Adrenal gland (tissue), 5 donors: Measurements from ENCODE around the gene TMEM115.

ENCODE experiments used
- POLR2A ChIP-seq, 2 donors: fragments of 450-650 bp; IDR thresholded peaks; one replicate each; pipeline ENCODE4 v1.6.1; 2017; ENCODE audit warnings: antibody characterized with exemption in 2 of 2, mild to moderate bottlenecking in 2 of 2, moderate library complexity in 1 of 2
- TF ChIP-seq, protein P1 (sequence below), 6 experiments: fragments of 450-650 bp in 4 of 6; fragments of 200-600 bp in 2 of 6; sonication (generic) in 1 of 6; IDR thresholded peaks; 1 replicate in 5 of 6; 2 replicates in 1 of 6; pipeline versions ENCODE4 v1.5.1 to v1.8.0; 2016 to 2021; ENCODE audit warnings: antibody characterized with exemption in 6 of 6, mild to moderate bottlenecking in 2 of 6, moderate library complexity in 1 of 6
- donor health status: DM: no; HTN: no; CAD: no.

DNA sequence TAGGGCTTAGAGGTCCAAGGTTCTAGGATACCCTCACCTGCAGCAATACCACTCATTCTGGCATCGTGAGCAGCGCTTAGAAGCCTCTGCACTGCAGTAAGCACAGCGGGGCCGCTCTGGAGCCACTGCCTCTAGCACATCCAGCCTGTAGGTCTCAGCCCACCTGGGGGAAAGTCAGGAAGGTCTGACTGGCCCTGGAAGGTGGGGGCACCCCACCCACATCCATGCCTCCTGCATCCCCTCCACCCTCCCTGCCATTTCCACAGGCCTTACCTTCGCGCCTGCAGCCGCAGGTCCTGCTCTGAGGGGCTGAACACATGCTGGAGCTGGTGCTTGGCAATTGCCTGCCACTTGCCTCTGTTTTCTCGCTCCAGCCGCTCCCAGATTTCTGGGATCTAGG is 17.8 kb downstream of the TMEM115 start:
- TF ChIP-seq, protein P1, sequence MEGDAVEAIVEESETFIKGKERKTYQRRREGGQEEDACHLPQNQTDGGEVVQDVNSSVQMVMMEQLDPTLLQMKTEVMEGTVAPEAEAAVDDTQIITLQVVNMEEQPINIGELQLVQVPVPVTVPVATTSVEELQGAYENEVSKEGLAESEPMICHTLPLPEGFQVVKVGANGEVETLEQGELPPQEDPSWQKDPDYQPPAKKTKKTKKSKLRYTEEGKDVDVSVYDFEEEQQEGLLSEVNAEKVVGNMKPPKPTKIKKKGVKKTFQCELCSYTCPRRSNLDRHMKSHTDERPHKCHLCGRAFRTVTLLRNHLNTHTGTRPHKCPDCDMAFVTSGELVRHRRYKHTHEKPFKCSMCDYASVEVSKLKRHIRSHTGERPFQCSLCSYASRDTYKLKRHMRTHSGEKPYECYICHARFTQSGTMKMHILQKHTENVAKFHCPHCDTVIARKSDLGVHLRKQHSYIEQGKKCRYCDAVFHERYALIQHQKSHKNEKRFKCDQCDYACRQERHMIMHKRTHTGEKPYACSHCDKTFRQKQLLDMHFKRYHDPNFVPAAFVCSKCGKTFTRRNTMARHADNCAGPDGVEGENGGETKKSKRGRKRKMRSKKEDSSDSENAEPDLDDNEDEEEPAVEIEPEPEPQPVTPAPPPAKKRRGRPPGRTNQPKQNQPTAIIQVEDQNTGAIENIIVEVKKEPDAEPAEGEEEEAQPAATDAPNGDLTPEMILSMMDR (IDR thresholded peaks at IDR 0.05): no peak
- no peak for TF ChIP-seq POLR2A (IDR thresholded peaks at IDR 0.05)
